Prostate gland (tissue), 2 donors: Measurements from ENCODE around the gene FAM114A1. TPM values are rescaled to one million over a fixed set of nuclear protein-coding genes. Genes with fewer than 3 reads are reported as not detected.

Source experiments
- DNase-seq: peaks from one replicate; pipeline ENCODE4 v3.0.0-alpha.2; 2019; ENCODE audit warnings: low spot score
- H3K27ac ChIP-seq, 2 donors: fragments of 200-600 bp; sonication (generic); 2 replicates each; pipeline ENCODE4 v1.5.1; 2017 to 2019
- H3K27me3 ChIP-seq: fragments of 200-600 bp; sonication (generic); replicated peaks from 2 replicates; pipeline ENCODE4 v1.5.1; 2019; ENCODE audit not compliant: insufficient read depth
- H3K36me3 ChIP-seq, 2 donors: fragments of 200-600 bp; sonication (generic); 1 replicate in 1 of 2; 2 replicates in 1 of 2; pipeline versions ENCODE4 v1.5.1 to v1.8.1; 2017 to 2019
- H3K4me1 ChIP-seq: fragments of 200-600 bp; sonication (generic); replicated peaks from 2 replicates; pipeline ENCODE4 v1.5.1; 2019
- H3K4me3 ChIP-seq, 2 donors: fragments of 200-600 bp; sonication (generic); 2 replicates each; pipeline ENCODE4 v1.5.1; 2017 to 2019
- H3K9me3 ChIP-seq: fragments of 200-600 bp; sonication (generic); 2 replicates; pipeline ENCODE4 v1.5.1; 2017
- POLR2A ChIP-seq: fragments of 450-650 bp; IDR thresholded peaks from one replicate; pipeline ENCODE4 v1.6.1; 2016; ENCODE audit warnings: antibody characterized with exemption, mild to moderate bottlenecking
- POLR2AphosphoS5 ChIP-seq: sonication (generic); formaldehyde crosslinking; IDR thresholded peaks from one replicate; pipeline ENCODE4 v1.6.1; 2017; ENCODE audit warnings: antibody characterized with exemption
- WGBS: methylation state at CpG from one replicate; pipeline ENCODE4 v1.1.5; 2018; 5-methylcytosine and 5-hydroxymethylcytosine counted together
- intact Hi-C: fragments of 100-400 bp; cut with DNase I; formaldehyde crosslinking; loops from one replicate; pipeline ENCODE4 v1.14.2; 2022
- total RNA-seq, 2 donors: library from RNA; depleted of rRNA; stranded (reverse); fragments of >200 nt; gene quantifications; one replicate each; pipeline ENCODE4 v1.1.0, GENCODE V29; 2016
- TF ChIP-seq, protein P1 (sequence below), 4 experiments: fragments of 200-600 bp in 2 of 4; fragments of 450-650 bp in 2 of 4; sonication (generic) in 2 of 4; IDR thresholded peaks; 1 replicate in 3 of 4; 2 replicates in 1 of 4; pipeline ENCODE4 v1.5.1; 2016 to 2019; ENCODE audit warnings: antibody characterized with exemption in 4 of 4, mild to moderate bottlenecking in 2 of 4, moderate library complexity in 2 of 4

The FAM114A1 gene
- total RNA-seq, 2 donors from 2014 or later = 117 to 118 TPM

DNA sequence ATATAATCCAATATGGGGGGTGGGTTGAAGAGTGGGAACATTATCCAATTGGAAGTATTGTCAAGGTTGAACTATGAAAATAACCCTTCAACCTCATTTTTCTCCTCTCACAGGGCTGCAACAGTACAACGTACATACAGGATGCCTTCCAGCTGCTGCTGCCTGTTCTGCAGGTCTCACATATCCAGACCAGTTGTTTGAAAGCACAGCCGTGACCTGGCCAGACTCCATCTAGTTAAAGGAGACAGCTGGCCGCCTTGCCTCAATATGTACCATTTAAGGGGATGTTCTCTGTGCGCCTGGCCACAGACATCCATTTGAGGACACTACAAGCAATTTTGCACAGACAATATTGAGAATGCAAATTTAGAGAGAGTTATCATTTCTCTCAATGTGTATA is 75.7 kb downstream of the FAM114A1 start:
- intact Hi-C loops = loop anchor here (5.0 kb wide), 1 partner anchor 99 kb away; no protein-coding TSS in a partner anchor
- Histone ChIP-seq H3K4me1 (no peaks in the 10 kb centered on the region), H3K27me3 (no peaks in the 10 kb centered on the region), H3K4me3 (no peak overlapping the region), H3K27ac (peak overlapping the region; percentile 3 to 42), H3K36me3 (peaks cover 0 to 5% of the 10 kb centered on the region in 2 donors), H3K9me3 (no peaks in the 10 kb centered on the region)
- no peak for TF ChIP-seq POLR2A
- TF ChIP-seq, protein P1, sequence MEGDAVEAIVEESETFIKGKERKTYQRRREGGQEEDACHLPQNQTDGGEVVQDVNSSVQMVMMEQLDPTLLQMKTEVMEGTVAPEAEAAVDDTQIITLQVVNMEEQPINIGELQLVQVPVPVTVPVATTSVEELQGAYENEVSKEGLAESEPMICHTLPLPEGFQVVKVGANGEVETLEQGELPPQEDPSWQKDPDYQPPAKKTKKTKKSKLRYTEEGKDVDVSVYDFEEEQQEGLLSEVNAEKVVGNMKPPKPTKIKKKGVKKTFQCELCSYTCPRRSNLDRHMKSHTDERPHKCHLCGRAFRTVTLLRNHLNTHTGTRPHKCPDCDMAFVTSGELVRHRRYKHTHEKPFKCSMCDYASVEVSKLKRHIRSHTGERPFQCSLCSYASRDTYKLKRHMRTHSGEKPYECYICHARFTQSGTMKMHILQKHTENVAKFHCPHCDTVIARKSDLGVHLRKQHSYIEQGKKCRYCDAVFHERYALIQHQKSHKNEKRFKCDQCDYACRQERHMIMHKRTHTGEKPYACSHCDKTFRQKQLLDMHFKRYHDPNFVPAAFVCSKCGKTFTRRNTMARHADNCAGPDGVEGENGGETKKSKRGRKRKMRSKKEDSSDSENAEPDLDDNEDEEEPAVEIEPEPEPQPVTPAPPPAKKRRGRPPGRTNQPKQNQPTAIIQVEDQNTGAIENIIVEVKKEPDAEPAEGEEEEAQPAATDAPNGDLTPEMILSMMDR (IDR thresholded peaks at IDR 0.05) = no peak
- peak; percentile 56 for TF ChIP-seq POLR2AphosphoS5
- 63% methylated on average over 4 of the region's 4 CpGs for WGBS
- DNase-seq = peak; percentile 12

DNA sequence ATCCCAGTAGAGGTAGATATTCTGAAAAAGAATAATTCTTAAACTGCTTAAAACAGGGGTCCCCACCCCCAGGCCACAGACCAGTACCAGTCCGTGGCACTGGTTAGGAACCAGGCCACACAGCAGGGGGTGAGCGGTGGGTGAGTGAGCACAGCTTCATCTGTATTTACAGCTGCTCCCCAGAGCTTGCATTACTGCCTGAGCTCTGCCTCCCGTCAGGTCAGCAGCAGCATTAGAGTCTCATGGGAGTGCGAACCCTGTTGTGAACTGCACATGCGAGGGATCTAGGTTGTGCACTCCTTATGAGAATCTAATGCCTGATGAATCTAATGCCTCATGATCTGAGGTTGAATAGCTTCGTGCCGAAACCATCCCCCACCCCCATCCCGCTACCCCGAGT is 76.8 kb downstream of the FAM114A1 start:
- TF ChIP-seq POLR2A = no peak
- TF ChIP-seq, protein P1 (IDR thresholded peaks at IDR 0.05) = no peak
- TF ChIP-seq POLR2AphosphoS5 = no peak
- intact Hi-C loops = loop anchor here (5.0 kb wide), 1 partner anchor 98 kb away; no protein-coding TSS in a partner anchor
- H3K9me3 ChIP-seq = no peaks in the 10 kb centered on the region
- WGBS = 89% methylated on average over 9 of the region's 9 CpGs
- peaks cover 0 to 4% of the 10 kb centered on the region in 2 donors for H3K36me3 ChIP-seq
- no peak overlapping the region for H3K4me3 ChIP-seq
- peaks cover under 1% of the 10 kb centered on the region for H3K4me1 ChIP-seq
- no peaks in the 10 kb centered on the region for H3K27me3 ChIP-seq
- DNase-seq = no peak
- H3K27ac ChIP-seq = peak overlapping the region; percentile 42 to 46

DNA sequence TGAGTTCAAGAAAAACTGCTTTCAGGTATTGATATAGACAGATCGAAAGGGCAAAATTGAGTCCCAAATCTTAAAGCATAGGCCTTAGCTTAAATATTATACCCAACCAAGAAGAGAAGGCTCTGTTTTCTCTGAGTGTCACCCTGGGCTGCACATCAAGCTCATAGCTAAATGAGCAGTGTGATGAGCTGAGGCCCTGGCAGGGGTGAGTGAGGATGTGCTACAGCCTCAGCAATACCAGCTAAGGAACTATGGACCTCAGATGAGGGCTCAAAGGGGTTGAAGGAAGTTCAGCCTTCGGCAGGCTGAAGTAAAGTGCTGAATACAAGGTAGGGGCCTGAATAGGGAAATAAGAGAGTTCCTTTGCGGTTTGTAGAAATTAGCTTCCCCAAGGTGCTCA is 79.3 kb downstream of the FAM114A1 start:
- no peaks in the 10 kb centered on the region for H3K27me3 ChIP-seq
- H3K4me3 ChIP-seq = no peak overlapping the region
- peaks cover 3% of the 10 kb centered on the region for H3K4me1 ChIP-seq
- TF ChIP-seq, protein P1 (IDR thresholded peaks at IDR 0.05) = no peak
- TF ChIP-seq POLR2AphosphoS5 (no peak), POLR2A (no peak)
- DNase-seq = no peak
- peaks cover 0 to 4% of the 10 kb centered on the region in 2 donors for H3K36me3 ChIP-seq
- H3K9me3 ChIP-seq = no peaks in the 10 kb centered on the region
- 83% methylated on average over 3 of the region's 3 CpGs for WGBS
- intact Hi-C loops = no loop called here
- no peak overlapping the region for H3K27ac ChIP-seq

DNA sequence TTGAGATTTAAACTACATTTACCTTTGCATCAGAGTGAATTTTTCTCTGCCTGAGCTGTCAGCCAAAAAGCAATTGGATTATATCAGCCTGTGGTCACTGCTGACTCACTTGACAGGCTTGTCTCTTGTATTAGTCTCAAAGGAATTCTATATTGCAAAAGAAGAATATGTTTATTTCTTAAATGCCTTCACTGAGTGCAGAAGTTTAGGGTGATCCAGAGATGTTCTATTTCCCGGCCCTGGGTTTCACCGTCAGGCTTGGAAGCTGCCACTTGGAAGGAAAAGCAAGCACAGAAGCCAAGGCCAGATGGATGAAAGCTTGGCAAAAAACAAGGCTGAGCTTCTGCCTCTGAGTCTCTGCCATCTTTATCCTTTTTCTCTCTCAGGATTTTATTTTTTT is 80.9 kb downstream of the FAM114A1 start:
- peak overlapping the region; percentile 32 to 34 for H3K27ac ChIP-seq
- peaks cover 0 to 4% of the 10 kb centered on the region in 2 donors for H3K36me3 ChIP-seq
- peaks cover 3% of the 10 kb centered on the region for H3K4me1 ChIP-seq
- H3K27me3 ChIP-seq = no peaks in the 10 kb centered on the region
- DNase-seq = no peak
- TF ChIP-seq, protein P1 (IDR thresholded peaks at IDR 0.05) = no peak
- TF ChIP-seq POLR2AphosphoS5 = peak; percentile 42
- TF ChIP-seq POLR2A = no peak
- 23% methylated on average over 2 of the region's 2 CpGs for WGBS
- no peaks in the 10 kb centered on the region for H3K9me3 ChIP-seq
- H3K4me3 ChIP-seq = no peak overlapping the region
- intact Hi-C loops = no loop called here

DNA sequence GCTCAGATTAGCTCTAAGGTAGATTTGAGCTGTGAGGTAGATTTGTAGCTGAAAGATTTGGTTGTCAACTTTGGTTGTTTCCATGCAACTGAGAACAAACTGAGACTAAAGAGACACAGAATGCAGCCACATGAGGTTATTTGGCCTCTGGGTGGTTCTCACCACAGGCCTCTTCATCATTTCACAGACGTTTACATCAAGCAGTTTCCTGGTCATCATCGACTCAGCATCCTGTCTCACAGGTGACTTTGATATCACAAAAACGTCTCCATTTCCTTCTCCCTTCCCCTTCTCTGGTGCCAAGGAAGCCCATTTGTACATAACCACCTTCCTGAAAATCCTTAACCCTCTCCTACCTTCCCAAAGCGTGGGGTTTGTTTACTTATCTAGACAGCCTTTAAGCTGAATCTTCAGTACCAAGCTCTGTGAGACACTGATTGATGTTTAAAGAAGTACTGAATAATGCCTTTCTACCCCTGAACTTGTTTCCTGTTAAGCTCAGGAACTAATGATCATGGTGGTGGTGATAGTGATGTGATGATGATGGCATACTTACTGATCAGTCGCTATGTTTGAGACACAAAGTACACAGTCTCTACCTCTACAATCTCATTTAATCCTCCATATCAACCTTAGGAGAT is 81.9 kb downstream of the FAM114A1 start:
- Histone ChIP-seq H3K9me3 (no peaks in the 10 kb centered on the region), H3K27ac (no peak overlapping the region), H3K4me1 (peaks cover 3% of the 10 kb centered on the region), H3K27me3 (no peaks in the 10 kb centered on the region), H3K36me3 (peaks cover 0 to 4% of the 10 kb centered on the region in 2 donors), H3K4me3 (no peak overlapping the region)
- WGBS = 58% methylated on average over 5 of the region's 5 CpGs
- no peak for DNase-seq
- no peak for TF ChIP-seq POLR2AphosphoS5
- TF ChIP-seq, protein P1 (IDR thresholded peaks at IDR 0.05) = no peak
- TF ChIP-seq POLR2A = no peak
- intact Hi-C loops = no loop called here
